ENCODE data around the gene PLAA. TPM values are rescaled to one million over a fixed set of nuclear protein-coding genes. Genes with fewer than 3 reads are reported as not detected.

The PLAA gene
- total RNA-seq, 4 donors from 2014 or later, result 22.4 to 32.3 (median 28.0) TPM

- no peaks in the 10 kb centered on the region for H3K9me3 ChIP-seq
- intact Hi-C loops (cut with DNase I), result no loop called here
- H3K27me3 ChIP-seq, result no peaks in the 10 kb centered on the region
- peak; percentile 99 for DNase-seq (ENCODE audit: extremely low spot score)
- peaks cover 8 to 19% (median 18%) of the 10 kb centered on the region in 4 donors for H3K4me1 ChIP-seq
- H3K36me3 ChIP-seq, result no peaks in the 10 kb centered on the region
- H3K4me3 ChIP-seq, result peak within 1 kb of the TSS; percentile 54 to 67 (median 65)
- peak within 1 kb of the TSS; percentile 84 to 88 (median 86) for H3K27ac ChIP-seq (replicated peaks in 1 of 4)
- TF ChIP-seq POLR2AphosphoS5 (IDR thresholded peaks at IDR 0.05), result peak; percentile 72 to 81
- TF ChIP-seq POLR2A (IDR thresholded peaks at IDR 0.05; ENCODE audit: low read depth), result no peak
- WGBS, result under 1% methylated on average over 53 of the region's 53 CpGs
Measured at GRCh38 chr9:26955921-26956859, 9.1 kb upstream of the PLAA start, which contains the start of gene IFT74. IFT74 (plus strand) TSS chr9:26956412; CDS start chr9:26961968, 5,556 bp downstream.

GRCh38 chr9:26955222-26955903 lies 8.3 kb upstream of the PLAA start:
- Histone ChIP-seq H3K9me3 (no peaks in the 10 kb centered on the region), H3K27me3 (no peaks in the 10 kb centered on the region), H3K4me1 (peaks cover 8 to 19% (median 18%) of the 10 kb centered on the region in 4 donors), H3K27ac (replicated peaks in 1 of 4) (peak overlapping the region; percentile 84 to 88 (median 86)), H3K4me3 (peak overlapping the region; percentile 54 to 67 (median 65)), H3K36me3 (no peaks in the 10 kb centered on the region)
- intact Hi-C loops (cut with DNase I), result no loop called here
- TF ChIP-seq, protein P1, sequence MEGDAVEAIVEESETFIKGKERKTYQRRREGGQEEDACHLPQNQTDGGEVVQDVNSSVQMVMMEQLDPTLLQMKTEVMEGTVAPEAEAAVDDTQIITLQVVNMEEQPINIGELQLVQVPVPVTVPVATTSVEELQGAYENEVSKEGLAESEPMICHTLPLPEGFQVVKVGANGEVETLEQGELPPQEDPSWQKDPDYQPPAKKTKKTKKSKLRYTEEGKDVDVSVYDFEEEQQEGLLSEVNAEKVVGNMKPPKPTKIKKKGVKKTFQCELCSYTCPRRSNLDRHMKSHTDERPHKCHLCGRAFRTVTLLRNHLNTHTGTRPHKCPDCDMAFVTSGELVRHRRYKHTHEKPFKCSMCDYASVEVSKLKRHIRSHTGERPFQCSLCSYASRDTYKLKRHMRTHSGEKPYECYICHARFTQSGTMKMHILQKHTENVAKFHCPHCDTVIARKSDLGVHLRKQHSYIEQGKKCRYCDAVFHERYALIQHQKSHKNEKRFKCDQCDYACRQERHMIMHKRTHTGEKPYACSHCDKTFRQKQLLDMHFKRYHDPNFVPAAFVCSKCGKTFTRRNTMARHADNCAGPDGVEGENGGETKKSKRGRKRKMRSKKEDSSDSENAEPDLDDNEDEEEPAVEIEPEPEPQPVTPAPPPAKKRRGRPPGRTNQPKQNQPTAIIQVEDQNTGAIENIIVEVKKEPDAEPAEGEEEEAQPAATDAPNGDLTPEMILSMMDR (IDR thresholded peaks at IDR 0.05), result no peak
- TF ChIP-seq POLR2A (IDR thresholded peaks at IDR 0.05; ENCODE audit: low read depth) (no peak), POLR2AphosphoS5 (IDR thresholded peaks at IDR 0.05) (no peak), EP300 (IDR thresholded peaks at IDR 0.05) (no peak)
- 55% methylated on average over 4 of the region's 4 CpGs for WGBS
- no peak for DNase-seq (ENCODE audit: extremely low spot score)

- WGBS, result 52% methylated on average over 3 of the region's 3 CpGs
- intact Hi-C loops (cut with DNase I), result no loop called here
- no peaks in the 10 kb centered on the region for H3K27me3 ChIP-seq
- H3K4me3 ChIP-seq, result no peak overlapping the region
- H3K27ac ChIP-seq (replicated peaks in 1 of 4), result no peak overlapping the region
- DNase-seq (ENCODE audit: extremely low spot score), result no peak
- H3K4me1 ChIP-seq, result peaks cover 8 to 19% (median 18%) of the 10 kb centered on the region in 4 donors
- H3K9me3 ChIP-seq, result no peaks in the 10 kb centered on the region
- H3K36me3 ChIP-seq, result no peaks in the 10 kb centered on the region
- TF ChIP-seq EP300 (IDR thresholded peaks at IDR 0.05), result no peak
- no peak for TF ChIP-seq POLR2AphosphoS5 (IDR thresholded peaks at IDR 0.05)
- TF ChIP-seq, protein P1 (IDR thresholded peaks at IDR 0.05), result no peak
- no peak for TF ChIP-seq POLR2A (IDR thresholded peaks at IDR 0.05; ENCODE audit: low read depth)
Measured at GRCh38 chr9:26954050-26954508, 7.0 kb upstream of the PLAA start.

- H3K36me3 ChIP-seq, result no peaks in the 10 kb centered on the region
- H3K27me3 ChIP-seq, result no peaks in the 10 kb centered on the region
- no peak for DNase-seq (ENCODE audit: extremely low spot score)
- peaks cover 5 to 16% (median 15%) of the 10 kb centered on the region in 4 donors for H3K4me1 ChIP-seq
- WGBS, result 82% methylated on average over 3 of the region's 3 CpGs
- intact Hi-C loops (cut with DNase I), result no loop called here
- no peak overlapping the region for H3K4me3 ChIP-seq
- no peak for TF ChIP-seq POLR2AphosphoS5 (IDR thresholded peaks at IDR 0.05)
- no peak for TF ChIP-seq EP300 (IDR thresholded peaks at IDR 0.05)
- H3K9me3 ChIP-seq, result no peaks in the 10 kb centered on the region
- no peak overlapping the region for H3K27ac ChIP-seq (replicated peaks in 1 of 4)
Measured at GRCh38 chr9:26951794-26952193, 4.8 kb upstream of the PLAA start.

GRCh38 chr9:26950521-26950920 lies 3.5 kb upstream of the PLAA start:
- Histone ChIP-seq H3K27ac (replicated peaks in 1 of 4) (no peak overlapping the region), H3K36me3 (no peaks in the 10 kb centered on the region), H3K4me3 (no peak overlapping the region), H3K4me1 (peaks cover 13 to 22% (median 21%) of the 10 kb centered on the region in 4 donors), H3K9me3 (no peaks in the 10 kb centered on the region), H3K27me3 (no peaks in the 10 kb centered on the region)
- TF ChIP-seq, protein P1 (IDR thresholded peaks at IDR 0.05), result no peak
- no peak for TF ChIP-seq POLR2A (IDR thresholded peaks at IDR 0.05; ENCODE audit: low read depth)
- no peak for TF ChIP-seq POLR2AphosphoS5 (IDR thresholded peaks at IDR 0.05)
- no peak for TF ChIP-seq EP300 (IDR thresholded peaks at IDR 0.05)
- no peak for DNase-seq (ENCODE audit: extremely low spot score)
- 91% methylated on average over 1 of the region's 1 CpG for WGBS
- intact Hi-C loops (cut with DNase I), result no loop called here

Data from esophagus muscularis mucosa (tissue), 4 donors.